Breast epithelium (tissue), 3 donors: ENCODE measurements around the gene RTN4RL1.

ENCODE experiments used
- POLR2A ChIP-seq: fragments of 450-650 bp; IDR thresholded peaks from one replicate; pipeline ENCODE4 v1.6.1; 2016; ENCODE audit warnings: antibody characterized with exemption, mild to moderate bottlenecking, moderate library complexity
- TF ChIP-seq, protein P1 (sequence below), 3 donors: fragments of 450-650 bp; IDR thresholded peaks; one replicate each; pipeline ENCODE4 v1.5.1; 2016 to 2017; ENCODE audit warnings: antibody characterized with exemption in 3 of 3, mild to moderate bottlenecking in 3 of 3, moderate library complexity in 3 of 3

DNA sequence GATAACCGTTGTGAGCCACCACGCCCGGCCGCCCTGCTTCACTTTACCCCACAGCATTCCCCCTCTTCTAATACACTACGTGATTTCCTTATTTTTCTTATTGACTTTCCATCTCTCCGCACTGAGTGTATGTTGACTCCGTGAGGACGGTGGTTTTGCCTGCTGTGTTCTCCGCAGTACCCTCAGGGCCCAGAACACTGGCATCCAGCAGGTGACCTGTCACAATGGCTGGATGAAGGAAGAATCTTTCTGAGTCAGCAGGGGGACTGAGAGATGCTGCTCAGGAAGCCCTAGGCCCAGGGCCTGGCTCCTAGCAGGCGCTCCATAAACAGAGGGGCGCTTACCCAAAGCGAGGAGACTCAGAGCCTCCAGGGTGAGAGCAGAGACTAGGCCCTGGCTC is 79.5 kb downstream of the RTN4RL1 start:
- TF ChIP-seq, protein P1, sequence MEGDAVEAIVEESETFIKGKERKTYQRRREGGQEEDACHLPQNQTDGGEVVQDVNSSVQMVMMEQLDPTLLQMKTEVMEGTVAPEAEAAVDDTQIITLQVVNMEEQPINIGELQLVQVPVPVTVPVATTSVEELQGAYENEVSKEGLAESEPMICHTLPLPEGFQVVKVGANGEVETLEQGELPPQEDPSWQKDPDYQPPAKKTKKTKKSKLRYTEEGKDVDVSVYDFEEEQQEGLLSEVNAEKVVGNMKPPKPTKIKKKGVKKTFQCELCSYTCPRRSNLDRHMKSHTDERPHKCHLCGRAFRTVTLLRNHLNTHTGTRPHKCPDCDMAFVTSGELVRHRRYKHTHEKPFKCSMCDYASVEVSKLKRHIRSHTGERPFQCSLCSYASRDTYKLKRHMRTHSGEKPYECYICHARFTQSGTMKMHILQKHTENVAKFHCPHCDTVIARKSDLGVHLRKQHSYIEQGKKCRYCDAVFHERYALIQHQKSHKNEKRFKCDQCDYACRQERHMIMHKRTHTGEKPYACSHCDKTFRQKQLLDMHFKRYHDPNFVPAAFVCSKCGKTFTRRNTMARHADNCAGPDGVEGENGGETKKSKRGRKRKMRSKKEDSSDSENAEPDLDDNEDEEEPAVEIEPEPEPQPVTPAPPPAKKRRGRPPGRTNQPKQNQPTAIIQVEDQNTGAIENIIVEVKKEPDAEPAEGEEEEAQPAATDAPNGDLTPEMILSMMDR (IDR thresholded peaks at IDR 0.05), result peak in 1 of 3 donors; percentile 23
- no peak for TF ChIP-seq POLR2A
